HT1080 (cell line): ENCODE results near the gene CD81. TPM values are rescaled to one million over a fixed set of nuclear protein-coding genes. Genes with fewer than 3 reads are reported as not detected.

Source experiments
- DNase-seq: peaks from one replicate; pipeline ENCODE4 v3.0.0-alpha.2; 2015; ENCODE audit warnings: low read depth
- total RNA-seq: library from RNA; depleted of rRNA; stranded (reverse); fragments of >200 nt; shearing (Covaris generic); gene quantifications from 2 replicates; pipeline ENCODE4 v1.2.3, GENCODE V29; 2014

Gene CD81
- total RNA-seq, 1 experiment from 2014 or later: 171 TPM

DNA sequence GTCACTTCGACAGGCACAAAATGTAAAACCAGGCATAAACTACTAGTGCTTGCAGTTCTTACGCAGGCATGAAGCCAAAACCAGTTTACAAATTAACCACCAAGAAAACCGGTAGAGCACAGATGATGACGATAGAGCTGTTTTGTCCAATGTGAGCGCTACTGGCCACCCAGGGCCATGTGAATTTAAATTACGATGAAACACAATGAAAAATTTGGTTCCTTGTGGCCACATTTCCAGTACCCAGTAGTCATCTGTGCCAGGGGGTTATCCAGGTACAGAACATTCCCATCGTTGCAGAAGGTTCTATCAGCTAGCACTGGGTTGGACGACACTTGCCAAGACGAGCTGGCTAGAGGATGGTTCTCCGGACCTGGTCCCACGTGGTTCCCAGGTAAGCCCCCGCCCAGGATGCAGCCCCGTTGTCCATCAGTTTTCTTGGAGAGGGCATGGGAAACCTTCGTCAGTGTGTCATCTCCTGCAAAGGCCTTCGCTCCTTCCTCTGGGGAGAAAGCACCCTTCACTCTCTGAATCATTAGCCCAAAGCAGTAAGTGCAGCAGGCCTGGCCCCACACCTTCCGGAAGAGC, 1.1 kb upstream of the CD81 start:
- DNase-seq: no peak

DNA sequence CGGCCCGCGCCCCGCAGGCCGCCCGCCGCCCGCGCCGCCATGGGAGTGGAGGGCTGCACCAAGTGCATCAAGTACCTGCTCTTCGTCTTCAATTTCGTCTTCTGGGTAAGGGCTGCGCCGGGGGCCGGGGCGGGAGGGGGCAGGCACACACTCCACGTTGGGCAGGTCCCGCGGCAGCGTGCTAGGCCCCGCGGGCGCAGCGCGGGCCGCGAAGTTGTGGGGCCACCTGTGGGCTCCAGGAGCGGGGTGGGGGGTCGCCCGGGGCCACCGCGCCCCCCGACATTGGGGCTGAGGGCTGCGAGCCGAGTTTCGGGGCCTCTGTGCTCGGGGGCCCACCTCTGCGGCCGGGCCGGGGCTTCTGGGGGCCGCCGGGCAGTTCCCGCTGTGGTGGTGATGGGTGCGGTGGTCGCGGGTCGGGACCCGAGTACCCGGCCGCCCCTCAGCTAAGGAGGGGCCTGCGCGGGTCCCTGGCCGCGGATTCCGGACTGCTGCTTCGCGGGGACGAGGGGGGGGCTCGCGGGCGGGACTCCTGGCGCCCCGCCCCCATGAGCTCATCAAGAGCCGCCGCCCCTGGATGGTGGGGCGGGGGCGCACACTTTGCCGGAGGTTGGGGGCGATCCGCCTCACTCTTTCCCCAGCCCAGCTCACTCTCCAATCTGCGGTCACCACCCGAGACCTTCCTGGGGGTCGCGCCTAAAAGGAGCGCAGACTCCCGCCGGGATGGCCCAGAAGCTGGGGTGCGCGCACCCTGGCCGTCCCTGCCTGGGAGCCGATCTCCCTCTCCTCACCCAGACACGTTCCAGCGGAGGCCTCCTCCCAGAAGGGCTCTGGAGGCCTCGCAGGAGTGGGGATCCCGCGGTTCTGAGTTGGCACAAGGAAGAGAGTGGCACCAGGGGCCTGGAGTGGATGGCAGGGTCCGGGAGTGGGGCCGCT, 667 bp downstream of the CD81 start:
- DNase-seq: no peak

DNA sequence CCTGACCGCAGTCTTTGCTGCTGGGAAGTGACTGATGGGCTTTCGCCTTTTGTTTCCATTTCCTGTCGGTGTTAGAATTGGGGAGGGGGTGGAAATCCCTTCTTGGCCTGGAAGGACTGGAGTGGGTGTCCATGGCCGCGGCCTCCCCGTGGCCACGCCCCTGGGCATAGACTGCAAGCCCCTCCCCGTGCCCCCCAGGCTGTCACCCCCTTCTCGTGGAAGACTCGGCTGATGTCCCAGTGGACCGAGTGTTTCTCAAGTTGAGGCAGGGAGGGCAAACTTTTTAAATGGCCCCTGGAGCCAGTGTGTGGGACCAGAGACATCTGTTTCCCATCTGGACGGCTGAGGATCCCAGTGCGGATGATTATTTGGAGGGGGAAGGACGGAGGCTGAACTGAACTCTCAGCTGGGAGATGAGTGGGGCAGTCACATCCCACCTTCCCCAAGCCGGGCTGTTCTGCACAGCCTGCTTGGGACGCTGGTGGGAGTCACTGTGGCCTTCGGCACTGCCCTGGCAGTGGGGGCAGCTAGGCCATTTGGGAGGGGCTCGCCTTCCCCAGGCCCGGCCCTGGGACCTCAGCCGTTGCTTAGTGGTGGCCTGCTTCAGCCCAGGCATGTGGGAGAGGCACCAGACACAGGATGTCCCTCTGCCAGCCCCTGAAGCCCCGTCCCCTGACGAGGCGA, 1.6 kb downstream of the CD81 start:
- DNase-seq: no peak

DNA sequence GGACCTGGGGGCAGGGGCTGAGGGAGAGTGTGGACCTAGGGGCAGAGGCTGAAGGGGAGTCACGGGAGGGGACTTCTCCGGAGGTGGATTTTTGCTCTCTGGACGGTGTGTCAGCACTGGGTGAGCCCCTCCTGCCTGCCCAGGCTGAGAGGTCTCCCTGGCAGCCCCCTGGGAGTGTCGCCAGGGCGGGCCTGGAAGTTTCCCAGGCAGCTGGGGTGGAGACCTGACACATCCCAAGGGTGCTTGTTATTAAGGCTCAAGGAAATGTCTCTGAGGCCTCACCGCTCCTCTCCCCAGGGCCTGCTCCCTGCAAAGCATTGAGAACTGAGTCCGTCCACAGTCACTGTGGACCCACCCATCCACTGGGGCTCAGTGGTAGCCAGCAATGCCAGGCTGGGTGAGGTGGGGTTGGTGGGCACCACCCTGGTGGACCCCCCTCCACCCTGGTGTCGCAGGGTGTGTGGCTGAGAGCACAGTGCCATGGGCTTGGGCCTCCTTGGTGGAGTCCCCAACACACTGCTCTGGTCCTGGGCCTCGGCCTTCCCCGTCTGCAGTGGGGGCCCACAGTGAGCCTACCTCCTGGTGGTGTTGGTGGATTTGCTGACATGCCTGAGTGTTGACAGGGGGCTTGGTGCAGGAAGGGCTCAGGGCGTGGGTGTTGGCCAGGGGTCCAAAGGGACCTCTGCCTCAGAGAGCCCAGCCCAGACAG, 2.5 kb downstream of the CD81 start:
- no peak for DNase-seq

DNA sequence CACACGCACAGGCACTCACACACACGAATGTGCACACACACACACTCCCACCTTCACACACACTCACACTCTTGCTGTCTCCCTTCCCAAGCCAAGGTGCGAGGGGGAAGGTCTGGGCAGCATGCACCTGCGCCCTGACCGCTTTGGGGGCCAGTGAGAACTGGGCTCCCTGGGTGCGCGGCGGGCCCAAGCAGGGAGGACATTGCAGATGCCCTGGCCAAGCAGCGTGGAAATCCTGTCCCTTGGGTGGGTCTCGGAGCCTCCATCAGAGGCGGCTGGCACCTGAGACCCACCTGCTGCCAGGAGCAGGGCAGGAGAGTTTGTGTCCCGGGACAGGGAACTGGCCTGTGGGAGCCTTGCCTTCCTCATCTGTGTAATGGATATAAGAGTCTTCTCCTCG, 3.3 kb downstream of the CD81 start:
- no peak for DNase-seq

DNA sequence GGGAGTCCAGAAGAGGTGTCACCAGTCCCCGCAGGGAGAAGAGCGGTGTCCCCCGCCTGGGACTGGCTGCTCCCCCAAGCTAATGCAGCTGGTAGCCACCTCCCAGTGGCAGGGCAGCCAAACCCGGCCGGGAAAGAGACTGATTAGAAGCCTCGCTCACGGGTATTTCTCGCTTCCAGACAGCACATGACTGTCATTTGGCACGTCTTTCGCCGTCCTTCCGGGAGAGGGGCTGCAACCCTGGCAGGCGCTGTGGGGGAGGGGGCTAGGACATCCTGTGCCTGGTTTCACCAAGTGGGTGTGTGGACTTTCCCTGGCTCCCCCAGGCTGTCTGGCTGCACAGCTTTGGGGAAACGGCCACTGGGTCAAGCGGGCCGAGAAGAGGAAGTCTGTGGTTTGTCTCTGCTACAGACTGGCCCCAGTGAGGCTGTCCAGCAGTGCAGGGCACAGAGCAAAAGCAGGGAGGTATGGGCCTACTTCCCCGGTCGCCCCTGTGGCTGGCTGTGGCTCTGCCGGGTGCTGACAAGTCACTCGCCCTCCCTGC, 3.8 kb downstream of the CD81 start:
- DNase-seq: no peak

DNA sequence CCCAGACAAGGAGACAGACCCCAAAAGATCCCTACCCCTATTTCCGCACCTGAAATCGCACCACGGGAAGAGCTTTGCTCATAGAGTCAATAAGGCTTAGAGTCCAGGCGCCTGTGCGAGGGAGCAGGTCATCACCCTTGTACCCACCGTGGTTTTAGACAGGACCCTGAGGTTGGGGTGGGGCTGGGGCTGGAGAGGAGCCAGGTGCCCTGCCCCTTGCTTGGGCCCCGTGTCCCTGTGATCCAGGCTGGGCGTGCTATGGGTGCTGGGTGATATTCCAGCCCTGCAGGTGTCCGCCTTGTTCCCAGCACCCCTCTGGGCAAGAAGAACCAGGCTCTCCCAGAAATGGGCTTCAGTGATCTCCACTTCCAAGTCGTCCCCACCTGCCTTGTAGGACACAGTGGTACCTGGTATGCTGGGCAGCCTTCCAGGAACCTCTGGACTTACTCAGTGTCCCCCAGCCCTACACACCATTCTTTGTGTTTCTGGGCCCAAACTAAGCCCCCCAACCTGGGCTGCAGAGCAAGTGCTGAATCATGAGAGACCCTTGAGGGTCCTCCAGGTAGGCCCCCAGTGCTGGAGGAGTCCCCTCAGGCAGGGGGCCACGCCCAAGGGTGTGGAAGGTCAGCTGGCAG, 4.5 kb downstream of the CD81 start:
- DNase-seq: no peak

DNA sequence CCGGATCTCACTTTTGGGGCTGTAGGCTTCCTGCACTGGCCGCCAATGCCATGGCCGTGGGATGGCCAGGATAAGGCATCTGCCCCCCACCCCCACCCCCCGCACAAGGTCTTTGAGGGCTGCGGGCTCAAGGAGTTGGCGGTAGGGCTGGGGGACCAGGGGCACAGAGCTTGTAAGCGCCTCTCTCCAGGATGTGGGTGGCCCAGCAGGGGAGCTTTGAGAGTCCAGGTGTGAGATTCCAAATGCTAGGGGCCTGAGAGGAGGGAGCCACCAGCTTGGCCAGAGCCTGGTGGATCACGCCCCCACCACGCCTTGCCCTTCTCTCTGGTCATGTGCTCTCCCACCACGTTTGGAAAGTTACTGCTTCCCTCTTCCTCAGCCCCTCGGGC, 5.0 kb downstream of the CD81 start:
- DNase-seq: no peak

DNA sequence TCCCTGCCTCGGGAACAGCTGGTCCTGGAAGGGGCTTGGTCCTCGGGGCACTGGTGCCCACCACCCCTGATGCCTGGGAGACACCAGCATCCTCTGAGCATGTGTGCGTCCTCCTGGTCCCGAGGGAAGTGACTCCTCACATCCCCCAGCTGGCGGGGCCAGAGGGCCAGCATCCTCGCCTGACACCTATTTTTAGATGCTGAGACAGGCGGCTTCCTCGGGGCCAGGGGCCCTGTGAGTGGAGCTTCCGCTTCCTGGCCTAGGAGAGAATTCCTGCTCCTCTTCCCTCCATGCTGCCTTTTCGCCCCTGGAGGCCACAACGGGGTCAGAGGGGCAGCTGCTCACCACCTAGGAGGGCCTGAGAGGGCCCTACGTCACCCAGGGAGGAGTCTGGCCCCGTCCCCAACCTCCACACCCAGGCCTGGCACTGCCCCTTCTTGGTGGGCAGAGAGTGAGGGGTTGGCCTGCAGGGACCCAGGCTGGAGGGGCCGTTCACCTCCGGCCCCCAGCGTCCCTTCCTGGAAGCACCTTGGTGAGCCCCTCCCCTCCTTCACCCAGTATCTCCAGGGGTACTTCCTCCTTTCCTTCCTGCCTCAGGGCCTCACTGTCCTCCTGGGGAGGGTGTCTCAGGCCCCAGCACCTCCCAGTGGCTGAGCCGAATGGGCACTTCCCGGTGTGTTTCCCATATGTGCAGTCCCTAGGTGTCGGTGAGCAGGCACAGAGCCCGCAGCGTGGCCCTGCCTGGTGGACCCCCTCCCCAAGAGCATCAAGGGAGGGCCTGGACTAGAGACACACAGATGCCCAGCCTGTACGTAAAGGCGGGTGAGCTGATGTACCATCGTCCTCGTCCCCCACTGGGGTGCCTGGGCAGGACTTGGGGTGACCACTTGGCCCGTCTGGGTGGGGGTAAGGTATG, 6.1 kb downstream of the CD81 start:
- no peak for DNase-seq

DNA sequence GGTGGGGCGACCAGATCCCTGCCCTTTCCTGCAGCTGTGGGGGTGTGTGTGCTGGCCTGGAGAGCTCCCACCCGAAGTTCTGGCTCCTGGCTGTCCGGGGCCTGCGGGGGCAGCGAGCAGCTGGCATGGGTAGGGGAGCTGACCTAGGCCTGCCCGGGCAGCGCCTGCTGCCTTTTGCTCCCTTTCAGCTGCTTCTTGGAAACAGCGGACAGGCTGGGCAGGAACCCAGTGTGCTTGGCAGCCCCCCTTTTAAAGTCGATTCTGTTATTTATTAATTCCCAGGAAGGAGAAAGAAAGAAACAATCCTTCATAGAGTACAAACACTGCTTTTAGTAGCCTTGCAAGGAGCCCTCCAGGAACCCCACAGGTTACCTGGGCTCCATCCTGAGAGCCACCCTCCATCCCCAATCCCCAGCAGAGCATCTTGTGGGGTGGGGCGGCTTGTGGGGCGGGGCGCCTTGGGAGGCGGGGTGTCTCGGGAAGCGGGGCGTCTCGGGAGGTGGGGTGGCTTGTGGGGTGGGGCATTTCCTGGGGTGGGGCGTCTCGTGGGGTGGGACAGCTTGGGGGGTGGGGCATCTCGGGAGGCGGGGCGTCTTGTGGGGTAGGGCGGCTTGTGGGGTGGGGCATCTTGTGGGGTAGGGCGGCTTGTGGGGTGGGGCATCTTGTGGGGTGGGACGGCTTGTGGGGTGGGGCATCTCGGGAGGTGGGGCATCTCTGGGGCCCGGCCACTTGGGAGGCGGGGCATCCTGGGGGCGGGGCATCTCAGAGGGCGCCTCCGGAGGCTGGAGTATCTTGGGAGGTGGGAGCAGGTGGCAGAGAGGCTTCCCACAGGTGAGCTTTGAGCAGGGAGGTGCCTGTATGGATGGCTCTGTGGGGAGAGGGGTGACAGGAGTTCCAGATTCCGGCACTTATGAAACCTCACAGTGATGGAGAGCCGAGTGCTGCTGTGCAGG, 7.0 kb downstream of the CD81 start:
- no peak for DNase-seq

DNA sequence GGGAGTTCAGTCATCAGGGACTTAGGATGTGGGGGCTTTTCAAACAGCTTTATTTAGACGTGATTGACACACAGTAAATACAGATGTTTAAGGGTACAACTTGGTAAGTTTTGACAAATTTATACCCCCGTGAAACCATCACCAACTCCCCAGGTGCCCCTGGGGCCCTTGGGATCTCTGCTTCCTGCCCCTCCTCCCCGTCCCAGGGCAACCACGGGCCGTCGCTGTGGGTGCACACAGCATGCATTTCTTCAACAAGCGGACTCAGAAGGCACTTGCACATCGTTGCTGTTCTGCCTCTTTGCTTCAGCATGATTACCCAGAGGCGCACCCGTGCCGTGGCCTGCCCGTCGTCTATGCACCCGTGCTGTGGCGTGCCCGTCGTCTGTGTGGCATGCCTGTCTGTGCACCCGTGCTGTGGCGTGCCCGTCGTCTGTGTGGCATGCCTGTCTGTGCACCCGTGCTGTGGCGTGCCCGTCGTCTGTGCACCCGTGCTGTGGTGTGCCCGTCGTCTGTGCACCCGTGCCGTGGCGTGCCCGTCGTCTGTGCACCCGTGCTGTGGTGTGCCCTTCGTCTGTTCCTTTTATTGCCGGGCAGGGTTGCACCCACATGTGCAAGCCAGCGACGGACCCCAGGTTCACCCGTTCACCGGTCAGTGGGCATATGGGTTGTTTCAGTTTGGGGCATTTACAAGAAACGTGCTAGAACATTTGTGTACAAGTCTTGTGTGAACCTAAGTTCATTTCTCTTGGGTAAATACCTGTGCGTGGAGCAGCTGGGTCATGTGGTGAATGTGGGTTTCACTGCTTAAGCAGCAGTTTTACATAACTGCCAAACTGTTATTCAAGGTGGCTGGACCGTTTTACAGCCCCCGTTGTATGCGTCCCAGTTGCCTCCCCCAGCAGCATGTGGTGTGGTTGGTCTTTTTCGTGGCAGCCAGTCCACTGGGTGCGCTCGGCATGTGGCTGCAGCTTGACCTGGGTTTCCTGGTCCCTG, 8.3 kb downstream of the CD81 start:
- DNase-seq: no peak

DNA sequence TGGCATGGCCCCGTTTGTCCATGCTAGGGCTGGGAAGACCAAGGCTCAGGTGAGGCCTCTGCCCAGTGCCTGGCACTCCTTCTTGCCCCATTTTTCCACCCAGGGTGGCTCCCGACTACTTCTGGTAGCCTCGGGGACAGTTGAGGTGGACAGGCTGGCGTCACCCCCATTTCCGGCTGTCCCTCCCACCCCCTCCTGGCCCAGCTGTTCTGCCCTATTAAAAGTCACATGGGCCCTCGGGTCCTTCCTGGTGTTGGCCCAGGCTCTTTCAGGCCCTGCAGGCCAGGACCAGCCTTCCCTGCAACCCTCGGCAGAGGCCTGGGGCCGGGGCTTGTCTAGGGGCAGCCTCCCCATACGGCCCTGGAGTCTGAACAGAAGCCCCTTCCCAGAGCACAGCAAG, 9.5 kb downstream of the CD81 start:
- DNase-seq: no peak

DNA sequence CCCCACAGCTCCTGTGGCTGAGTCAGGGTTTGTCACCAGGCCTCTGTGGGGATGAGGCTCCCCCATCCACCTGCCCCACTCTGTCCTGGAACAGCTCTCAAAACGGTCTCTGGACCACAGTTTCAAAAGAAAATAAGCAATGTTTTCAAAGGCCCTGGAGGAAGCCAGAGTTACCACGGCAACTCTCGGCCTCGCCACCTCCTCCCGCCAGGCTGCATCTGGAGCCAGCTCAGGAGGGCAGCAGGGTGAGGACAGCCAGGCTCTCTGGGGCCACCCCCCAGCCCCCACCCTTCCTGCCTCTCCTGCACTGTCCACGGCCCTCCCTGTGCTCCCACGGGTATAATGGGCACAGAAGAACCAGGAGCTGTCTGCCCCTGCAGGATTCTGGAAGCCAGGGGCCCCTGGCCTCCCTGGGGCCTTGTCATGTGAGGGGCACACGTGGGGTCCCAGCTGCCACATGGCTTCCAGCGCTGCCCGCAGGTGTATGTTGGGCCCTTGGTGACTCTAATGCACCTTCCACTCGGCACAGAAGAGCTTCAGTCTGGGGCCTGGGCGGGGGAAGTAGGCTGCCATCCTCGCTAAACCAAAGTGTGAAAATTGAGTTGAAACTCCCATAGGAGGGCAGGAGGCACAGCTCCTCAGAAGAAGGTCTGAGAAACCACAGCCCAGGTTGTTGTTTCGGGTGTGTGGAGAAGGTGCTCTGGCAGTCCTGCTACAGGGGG, 10.3 kb downstream of the CD81 start:
- DNase-seq: no peak

DNA sequence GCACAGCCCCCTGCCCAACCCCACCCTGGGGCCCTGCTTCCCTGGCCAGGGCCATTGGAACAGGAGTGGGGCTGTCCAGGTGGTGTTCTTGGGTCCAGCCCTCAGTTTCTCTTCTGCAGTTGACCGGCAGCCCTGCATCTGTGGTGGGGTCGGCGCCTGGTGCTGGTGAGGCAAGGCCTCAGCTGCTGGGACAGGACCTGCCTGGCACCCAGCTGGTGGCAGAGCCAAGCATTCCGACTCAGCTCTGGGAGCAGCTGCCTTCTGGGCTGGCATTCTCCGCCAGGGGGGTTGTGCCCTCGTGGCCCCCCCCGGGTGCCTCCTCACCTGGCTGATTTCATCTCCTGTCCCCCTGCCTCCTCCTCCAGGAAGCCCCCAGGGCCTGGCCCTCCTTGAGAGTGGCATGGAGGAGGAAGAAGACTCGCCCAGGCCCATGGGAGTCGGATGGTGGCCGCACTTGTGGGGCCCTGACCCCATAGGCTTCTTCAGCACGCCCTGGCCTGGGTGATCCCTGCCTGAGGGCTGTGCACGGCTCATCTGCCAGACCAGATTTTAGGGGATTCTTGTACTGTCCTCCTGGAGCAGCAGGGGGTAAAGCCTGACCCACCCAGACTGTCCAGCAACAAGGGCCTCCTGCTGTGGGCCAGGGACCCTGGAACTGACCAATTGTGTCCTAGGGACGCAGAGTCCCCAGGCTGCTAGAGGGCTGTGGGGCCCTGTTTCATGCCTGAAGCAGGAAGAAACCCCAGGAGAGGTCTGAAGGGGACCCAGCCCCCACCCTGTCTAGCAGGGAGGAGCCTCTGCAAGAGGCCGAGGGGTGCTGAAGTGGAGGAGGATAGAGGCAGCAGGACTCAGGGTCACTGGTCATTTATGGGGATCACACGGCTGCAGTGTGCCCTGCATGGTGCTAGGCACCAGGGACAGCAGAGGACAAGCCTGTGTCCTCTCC, 11.6 kb downstream of the CD81 start:
- DNase-seq: no peak

DNA sequence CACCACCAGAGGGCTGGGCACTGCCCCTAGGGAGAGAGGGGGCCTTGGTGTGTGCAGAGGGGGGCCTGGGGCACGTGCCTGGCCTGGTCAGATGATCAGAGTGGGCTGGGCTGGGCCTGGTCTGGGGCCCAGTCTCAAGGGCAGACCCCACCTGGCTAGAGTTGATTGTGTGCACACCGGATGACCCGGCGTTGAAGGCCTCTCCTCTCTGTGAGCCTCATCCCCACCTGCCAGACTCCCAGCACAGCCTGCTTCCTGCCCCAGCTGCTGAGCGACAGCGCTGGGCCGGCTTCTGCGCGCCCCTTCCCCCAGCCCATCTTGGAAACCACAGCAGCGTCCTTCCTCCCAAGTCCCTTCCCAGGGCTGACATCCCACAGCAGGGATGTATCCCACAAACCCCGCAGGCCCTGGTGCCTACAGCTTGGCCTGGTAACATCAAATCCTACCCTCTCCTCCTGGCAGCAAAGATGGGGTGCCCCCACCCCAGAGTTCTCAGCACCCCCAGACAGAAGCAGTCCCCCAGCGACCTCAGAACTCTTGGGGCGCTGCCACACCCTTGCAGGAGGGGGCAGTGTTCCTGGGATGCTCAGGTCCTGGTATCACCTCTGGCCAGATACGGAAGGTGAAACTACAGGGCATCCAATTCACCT, 12.4 kb downstream of the CD81 start:
- no peak for DNase-seq
